ENCODE results near the gene STXBP1.

STXBP1 gene

GRCh38 chr9:127611899-127612790 is at the start of gene STXBP1:
STXBP1 (plus strand) TSS chr9:127612277; CDS start chr9:127612404, 127 bp downstream.
- DNase-seq (ENCODE audit: low read depth in 2 of 2), result peak; percentile 66 to 73

DNA sequence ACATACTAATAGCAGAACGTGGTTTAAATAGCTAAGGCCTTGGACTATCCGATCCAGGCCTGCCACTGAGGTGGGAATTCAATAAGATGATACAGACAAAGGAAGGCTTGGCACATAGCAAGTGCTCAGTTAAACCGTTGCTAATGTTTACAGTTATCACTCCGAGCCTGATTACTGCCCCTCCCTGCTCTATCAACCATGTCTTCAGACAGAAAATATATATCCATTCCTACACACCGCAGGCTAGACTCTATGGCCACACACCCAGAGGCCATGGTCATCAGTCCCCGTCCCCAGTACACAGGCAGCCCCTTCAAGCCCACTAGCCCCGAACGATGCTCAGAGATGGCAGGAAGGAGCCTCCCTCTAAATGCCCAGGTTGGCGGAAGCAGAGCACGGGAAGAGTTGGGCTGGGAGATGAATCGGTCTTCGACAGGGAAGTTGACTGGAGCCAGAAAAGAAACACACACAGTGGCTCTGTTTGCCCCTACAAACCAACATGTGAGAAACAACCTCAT is 49.7 kb upstream of the STXBP1 start:
- DNase-seq (ENCODE audit: low read depth in 2 of 2), result no peak

- no peak for DNase-seq (ENCODE audit: low read depth in 2 of 2)
Measured at GRCh38 chr9:127562841-127563401, 49.2 kb upstream of the STXBP1 start.

DNA sequence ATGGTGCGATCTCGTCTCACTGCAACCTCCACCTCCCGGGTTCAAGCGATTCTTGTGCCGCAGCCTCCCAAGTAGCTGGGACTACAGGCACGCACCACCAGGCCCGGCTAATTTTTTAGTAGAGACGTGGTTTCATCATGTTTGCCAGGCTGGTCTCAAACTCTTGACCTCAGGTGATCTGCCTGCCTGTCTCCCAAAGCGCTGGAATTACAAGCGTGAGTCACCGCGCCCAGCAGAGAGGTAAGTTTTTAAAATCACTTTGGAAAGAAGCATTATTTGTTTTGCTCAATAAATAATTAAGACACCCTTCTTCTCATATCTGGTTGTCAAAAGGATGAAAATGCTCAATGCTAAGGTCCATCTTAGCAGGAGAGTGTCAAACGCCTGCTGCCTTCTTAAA is 48.5 kb upstream of the STXBP1 start:
- no peak for DNase-seq (ENCODE audit: low read depth in 2 of 2)

DNA sequence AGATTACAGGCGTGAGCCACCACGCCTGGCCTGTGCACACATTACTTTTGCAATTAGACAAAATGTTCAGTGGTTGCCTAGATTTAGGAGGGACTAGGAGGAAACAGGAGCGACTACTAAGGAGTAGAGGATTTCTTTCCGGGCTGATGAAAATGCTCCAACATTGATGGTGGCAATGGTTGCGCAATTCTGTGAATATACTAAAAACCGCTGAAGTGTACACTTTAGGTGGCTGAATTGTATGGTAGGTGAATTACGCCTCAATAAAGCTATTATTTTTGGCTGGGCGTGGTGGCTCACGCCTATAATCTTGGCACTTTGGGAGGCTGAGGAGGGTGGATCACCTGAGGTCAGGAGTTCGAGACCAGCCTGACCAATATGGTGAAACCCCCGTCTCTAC is 46.8 kb upstream of the STXBP1 start:
- no peak for DNase-seq (ENCODE audit: low read depth in 2 of 2)

GRCh38 chr9:127566351-127567001 is 45.6 kb upstream of the STXBP1 start:
- DNase-seq (ENCODE audit: low read depth in 2 of 2), result no peak

DNA sequence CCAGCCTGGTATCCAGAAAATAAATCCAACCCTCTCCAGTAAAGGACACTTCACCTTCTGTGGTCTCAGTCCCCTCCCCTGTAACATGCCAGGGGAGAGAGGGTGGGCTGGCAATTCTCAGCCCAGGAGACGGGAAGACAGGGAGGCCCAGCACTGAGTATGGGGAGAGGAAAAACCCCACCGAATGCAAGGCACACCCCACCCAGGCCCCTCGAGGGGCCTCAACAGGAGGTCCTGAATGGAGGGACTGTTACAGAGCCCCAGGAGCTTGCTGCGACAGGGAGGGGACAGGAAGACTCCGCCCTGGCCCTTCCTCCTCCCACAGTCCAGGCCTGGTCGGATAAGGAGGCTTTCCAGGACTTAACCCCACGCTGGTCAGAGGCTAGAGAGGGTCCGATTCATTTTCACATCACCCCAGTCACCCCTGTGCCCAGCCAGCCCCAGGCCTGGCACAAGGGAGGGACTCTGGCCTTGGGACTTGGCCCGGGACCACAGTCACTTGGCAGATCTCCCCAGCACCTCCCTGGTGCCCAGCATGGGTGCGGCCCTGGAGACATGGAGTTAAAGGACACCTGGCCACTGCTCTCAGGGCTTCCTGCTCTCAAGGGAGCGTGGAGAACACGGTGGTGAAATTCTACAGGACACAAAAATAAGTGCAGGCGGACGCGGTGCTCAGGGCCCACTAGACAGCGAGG is 44.9 kb upstream of the STXBP1 start:
- DNase-seq (ENCODE audit: low read depth in 2 of 2), result no peak

DNA sequence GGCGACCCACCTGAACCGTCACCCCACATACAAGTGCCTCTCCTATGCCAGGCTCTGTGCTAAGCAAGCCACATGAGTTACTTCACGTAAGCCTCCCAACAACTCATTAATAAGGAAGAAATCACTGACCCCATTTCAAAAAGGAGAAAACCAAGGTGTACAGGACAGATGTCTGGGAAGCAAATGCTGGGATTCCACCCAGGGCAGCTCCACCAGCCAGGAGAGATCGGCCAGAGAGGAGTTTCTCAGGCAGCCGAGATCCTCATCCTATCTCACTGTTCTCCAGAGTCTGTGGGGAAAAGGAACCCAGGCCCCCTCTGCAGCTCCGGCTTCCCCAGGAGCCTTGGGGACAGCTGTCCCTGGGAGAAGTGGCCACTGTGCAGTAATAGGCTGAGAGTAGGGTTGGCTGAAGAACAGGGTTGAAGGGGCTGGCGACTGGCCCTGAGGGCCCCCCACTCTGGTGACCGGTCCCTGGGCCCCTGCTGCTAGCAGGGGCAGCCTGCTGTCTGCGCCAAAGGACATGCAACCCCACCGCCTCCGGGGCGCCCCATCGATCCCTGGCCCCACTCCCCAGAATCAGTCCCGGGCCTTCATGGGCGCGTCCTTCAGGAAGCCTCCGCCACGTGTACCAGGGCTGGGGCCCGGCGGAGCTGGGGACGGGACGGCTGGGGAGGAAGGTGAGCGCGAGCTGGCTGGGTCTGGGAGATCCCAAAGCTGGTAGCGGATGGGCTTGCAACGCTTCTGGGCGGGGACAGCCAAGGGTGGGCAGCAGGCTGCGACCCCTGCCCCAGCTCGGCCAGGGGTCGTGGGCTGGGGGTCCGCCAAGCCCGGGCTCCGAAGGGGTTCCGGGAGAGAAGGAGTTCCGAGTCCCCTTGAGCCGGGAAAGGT is 44.1 kb upstream of the STXBP1 start:
- DNase-seq (ENCODE audit: low read depth in 2 of 2), result no peak

DNA sequence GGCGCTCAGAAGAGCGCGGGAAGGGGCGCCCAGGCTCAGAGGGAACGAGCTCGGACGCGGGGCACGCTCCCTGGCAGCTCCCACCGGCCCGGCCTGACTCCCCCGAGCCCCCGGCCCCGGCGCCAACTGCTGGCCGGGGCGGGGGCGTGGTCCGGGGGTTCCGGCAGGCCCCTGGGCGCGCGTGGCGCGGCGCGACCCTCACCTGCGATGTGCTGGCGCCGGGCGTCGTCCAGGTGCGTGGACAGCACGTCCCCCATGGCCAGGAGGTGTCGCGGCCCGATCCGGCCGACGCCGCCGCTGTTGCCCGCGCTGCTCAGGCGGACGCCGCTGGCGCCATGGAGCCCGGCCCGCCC is 43.5 kb upstream of the STXBP1 start:
- DNase-seq (ENCODE audit: low read depth in 2 of 2), result no peak

DNA sequence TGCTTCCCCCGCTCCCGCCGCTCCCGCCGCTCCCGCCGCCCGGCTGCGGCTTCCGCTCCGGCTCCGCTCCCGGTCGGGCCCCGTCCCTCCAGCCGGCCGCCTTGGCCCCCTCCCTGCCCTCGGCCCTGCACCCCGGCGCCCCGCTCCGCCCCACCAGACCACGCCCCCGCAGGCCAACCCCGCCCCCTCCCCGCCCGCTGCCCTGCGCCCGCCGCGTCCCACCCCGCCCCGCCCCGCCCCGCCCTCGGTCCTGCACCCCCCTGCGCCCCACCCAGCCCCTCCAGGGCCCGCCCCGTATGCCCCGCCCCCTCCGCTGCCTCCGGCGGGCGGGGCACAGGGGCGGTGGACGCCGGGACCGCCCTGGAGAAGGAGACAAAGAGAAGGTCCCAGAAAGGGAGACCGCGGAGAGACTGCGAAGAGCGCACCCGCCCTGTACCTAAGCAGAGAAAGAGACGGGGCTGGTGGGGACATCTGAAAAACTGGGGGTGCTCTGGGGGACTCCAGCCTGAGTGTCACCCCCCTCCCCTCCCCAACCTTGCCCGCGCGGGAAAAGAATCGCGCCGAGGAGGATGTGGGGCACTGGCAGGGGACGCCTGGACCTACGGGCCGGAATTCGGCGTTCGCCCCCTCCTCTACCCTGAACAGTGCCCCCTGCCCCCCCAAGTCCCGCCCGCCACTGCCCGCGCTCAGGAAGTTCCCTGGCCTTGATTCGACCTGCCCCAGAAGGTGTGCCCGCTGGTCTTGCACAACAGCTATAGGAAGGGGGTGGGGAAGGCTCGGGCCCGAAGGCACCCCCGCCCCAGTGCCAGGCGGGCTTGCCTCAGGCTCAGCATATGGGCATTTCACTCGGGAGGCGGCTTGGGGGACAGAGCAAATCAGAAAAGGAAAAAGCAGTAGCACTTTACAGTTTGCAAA is 42.8 kb upstream of the STXBP1 start:
- peak; percentile 59 for DNase-seq (ENCODE audit: low read depth in 2 of 2)

DNA sequence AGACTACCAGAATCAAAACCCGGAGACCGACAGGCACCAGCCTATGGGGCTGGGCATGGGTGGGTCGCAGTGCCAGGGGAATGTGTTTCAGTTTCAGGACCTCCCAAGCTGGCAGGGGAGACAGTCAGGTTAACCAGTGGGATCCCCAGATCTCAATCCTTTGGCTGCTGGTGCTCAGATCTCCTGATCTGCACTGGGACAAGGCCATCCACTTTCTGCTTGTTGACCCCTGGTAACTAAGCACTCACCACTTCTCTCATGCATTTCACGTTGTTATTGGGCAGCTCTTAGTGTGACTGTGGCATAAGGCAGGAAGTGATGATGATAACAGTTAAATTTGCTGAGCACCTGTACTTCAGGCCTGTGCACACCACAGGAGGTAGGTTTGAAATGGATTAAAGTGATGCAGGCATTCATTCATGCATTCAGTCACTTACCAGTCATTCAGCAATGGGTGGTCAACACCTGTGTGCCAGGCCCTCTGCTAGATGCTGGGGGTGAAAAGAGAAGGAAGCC is 42.1 kb upstream of the STXBP1 start:
- no peak for DNase-seq (ENCODE audit: low read depth in 2 of 2)

DNA sequence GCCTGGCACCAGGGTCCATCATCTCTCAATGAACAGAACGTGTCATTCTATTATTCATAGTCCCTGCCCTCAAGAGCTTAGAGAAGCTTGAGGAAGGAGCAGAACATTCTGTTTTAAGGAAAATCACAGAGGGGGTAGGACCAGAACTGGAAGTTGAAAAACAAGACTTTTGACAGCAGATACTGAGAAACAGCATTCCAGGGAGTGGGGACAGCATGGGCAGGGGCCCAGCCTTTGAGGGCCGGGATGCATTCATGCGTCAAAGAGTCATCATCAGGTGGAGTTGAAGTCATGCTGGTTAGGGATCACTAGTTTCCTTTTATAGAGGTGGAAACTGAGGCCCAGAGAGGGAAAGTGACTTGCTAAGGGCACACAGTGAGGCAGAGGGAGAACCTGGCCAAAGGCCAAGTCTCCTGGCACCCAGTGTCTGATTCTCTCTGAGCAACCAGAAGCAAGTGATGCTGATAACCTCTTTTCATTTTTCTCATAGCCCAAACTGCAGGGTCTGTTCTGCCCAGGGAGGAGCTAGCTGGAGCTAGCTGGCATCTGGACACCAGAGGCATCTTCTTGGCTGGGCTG is 41.5 kb upstream of the STXBP1 start:
- no peak for DNase-seq (ENCODE audit: low read depth in 2 of 2)

GRCh38 chr9:127571971-127572370 is 40.1 kb upstream of the STXBP1 start:
- no peak for DNase-seq (ENCODE audit: low read depth in 2 of 2)

GRCh38 chr9:127572961-127573721 is 38.9 kb upstream of the STXBP1 start:
- DNase-seq (ENCODE audit: low read depth in 2 of 2), result no peak

DNA sequence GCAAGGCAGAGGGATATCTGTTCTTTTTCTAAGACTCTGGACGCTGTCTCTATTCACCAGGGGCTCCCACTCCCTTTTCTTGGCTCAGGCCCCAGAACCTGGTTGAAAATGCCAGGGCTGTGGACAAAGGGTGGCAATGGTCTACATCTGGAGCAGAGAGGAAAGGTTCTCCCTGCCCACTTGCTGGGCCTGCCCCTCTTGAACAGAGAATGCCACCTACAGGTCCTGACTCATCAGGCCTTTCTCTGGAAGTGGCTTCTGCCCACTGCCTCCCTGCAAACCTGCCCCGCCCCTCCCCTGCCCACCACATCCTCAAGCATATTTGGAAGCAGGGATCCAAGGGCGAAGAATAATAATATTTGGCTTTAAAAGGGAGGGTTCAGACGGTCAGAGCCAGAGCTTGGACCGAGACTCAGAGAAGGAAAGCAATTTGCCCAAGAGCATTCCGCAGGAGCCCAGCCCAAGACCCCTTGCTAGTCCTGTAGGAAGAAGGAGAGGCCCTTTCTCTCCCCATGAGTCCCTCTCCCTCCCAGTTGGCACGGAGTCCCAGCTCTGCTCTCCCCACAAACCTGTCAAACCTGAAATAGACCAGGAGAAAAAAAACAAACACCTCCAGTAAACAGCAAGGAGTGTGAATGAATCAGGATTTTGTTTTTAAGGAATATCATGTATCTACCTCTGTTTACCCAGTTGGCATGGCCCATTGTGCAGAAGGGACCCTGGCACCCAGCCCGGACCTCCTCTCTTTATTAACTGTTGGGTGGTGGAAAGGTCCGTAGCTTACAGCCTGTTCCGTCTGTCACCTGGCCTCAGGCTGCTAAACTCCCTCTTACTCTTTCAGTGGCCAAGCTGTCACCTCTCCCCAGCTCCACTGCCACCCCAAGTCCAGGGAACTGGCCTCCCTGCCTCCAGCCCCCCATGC is 37.7 kb upstream of the STXBP1 start:
- DNase-seq (ENCODE audit: low read depth in 2 of 2), result no peak

- no peak for DNase-seq (ENCODE audit: low read depth in 2 of 2)
Measured at GRCh38 chr9:127575875-127576778, 36.0 kb upstream of the STXBP1 start.

Measured in stimulated activated CD8-positive, alpha-beta memory T cell treated with anti-CD3 and anti-CD28 coated beads, Interleukin-7, amount 100 ng/mL, for 1 hour (primary cell).